Osteocyte (in vitro differentiated cells): ENCODE results near the gene DDX49. TPM values are rescaled to one million over a fixed set of nuclear protein-coding genes. Genes with fewer than 3 reads are reported as not detected.

Source experiments
- DNase-seq: peaks from one replicate; pipeline ENCODE4 v3.0.0; 2021; ENCODE audit warnings: mixed read lengths; ENCODE audit not compliant: unreplicated experiment; ENCODE audit errors: extremely low spot score
- H3K27ac Mint-ChIP-seq: one replicate; pipeline ENCODE4 v1.8.0; 2021; ENCODE audit warnings: mild to moderate bottlenecking, mixed read lengths; ENCODE audit not compliant: unreplicated experiment
- H3K27me3 Mint-ChIP-seq: one replicate; pipeline ENCODE4 v1.8.0; 2021; ENCODE audit warnings: mixed read lengths; ENCODE audit not compliant: unreplicated experiment
- H3K36me3 Mint-ChIP-seq: one replicate; pipeline ENCODE4 v1.8.0; 2021; ENCODE audit warnings: mixed read lengths; ENCODE audit not compliant: unreplicated experiment
- H3K4me1 Mint-ChIP-seq: one replicate; pipeline ENCODE4 v1.8.0; 2021; ENCODE audit warnings: mixed read lengths; ENCODE audit not compliant: unreplicated experiment
- H3K4me3 Mint-ChIP-seq: one replicate; pipeline ENCODE4 v1.8.0; 2021; ENCODE audit warnings: mild to moderate bottlenecking, moderate library complexity, mixed read lengths; ENCODE audit not compliant: unreplicated experiment
- H3K9me3 Mint-ChIP-seq: one replicate; pipeline ENCODE4 v1.8.0; 2021; ENCODE audit warnings: mixed read lengths; ENCODE audit not compliant: unreplicated experiment
- total RNA-seq: library from RNA; stranded (reverse); gene quantifications from 2 replicates; pipeline ENCODE4 v1.2.1, GENCODE V29; 2021
- TF ChIP-seq, protein P1 (sequence below): fragments of 200-600 bp; sonication (generic); IDR thresholded peaks from 2 replicates; pipeline ENCODE4 v1.5.0; 2021; ENCODE audit warnings: antibody characterized with exemption, mild to moderate bottlenecking, moderate library complexity

The DDX49 gene
- total RNA-seq, 1 donor from 2014 or later, result 59.7 TPM

DNA sequence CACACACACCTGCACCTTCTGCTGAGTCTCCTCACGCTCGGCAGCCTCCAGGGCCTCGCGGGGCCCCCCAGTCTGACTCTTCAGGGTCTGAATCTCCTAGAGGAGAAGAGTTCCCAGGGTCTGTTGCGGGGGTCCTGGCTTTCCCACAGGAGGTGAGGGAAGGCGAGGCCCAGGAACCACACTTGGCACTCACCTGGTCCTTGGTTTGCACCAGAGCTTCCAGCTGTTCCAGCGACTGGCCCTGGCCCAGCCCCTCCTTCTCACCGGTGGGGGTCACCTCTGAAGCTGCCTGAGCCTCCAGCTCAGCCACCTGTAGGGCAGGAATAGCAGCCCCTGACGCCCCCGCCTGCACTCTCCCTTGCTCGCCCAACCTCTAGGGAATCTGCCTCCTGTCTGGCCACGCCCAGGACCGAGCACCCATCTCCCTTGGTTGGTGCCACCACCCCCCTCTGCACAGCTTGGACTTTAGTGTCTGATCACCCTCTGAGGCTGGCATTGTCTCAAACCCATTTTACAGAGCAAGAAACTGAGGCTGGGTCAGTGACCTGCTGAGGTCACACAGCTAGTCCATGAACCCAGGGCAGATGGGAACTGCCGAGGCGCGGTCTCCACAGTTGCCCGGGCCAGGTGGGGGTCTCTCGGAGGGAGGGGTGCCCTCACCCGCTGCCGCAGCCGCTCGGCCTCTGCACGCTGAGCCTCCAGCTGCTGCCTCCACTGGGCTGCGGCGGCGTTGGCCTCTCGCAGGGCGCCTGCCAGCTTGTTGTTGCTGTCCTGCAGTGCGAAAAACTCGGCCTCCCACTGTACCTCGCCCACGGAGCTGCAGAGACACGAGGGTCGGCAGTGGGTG, 12.0 kb downstream of the DDX49 start:
- peaks cover 15% of the 10 kb centered on the region for H3K36me3 Mint-ChIP-seq
- no peak overlapping the region for H3K4me3 Mint-ChIP-seq
- H3K27ac Mint-ChIP-seq, result no peak overlapping the region
- H3K27me3 Mint-ChIP-seq, result no peaks in the 10 kb centered on the region
- H3K4me1 Mint-ChIP-seq, result peaks cover 1% of the 10 kb centered on the region
- TF ChIP-seq, protein P1, sequence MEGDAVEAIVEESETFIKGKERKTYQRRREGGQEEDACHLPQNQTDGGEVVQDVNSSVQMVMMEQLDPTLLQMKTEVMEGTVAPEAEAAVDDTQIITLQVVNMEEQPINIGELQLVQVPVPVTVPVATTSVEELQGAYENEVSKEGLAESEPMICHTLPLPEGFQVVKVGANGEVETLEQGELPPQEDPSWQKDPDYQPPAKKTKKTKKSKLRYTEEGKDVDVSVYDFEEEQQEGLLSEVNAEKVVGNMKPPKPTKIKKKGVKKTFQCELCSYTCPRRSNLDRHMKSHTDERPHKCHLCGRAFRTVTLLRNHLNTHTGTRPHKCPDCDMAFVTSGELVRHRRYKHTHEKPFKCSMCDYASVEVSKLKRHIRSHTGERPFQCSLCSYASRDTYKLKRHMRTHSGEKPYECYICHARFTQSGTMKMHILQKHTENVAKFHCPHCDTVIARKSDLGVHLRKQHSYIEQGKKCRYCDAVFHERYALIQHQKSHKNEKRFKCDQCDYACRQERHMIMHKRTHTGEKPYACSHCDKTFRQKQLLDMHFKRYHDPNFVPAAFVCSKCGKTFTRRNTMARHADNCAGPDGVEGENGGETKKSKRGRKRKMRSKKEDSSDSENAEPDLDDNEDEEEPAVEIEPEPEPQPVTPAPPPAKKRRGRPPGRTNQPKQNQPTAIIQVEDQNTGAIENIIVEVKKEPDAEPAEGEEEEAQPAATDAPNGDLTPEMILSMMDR, result no peak
- no peak for DNase-seq
- no peaks in the 10 kb centered on the region for H3K9me3 Mint-ChIP-seq

DNA sequence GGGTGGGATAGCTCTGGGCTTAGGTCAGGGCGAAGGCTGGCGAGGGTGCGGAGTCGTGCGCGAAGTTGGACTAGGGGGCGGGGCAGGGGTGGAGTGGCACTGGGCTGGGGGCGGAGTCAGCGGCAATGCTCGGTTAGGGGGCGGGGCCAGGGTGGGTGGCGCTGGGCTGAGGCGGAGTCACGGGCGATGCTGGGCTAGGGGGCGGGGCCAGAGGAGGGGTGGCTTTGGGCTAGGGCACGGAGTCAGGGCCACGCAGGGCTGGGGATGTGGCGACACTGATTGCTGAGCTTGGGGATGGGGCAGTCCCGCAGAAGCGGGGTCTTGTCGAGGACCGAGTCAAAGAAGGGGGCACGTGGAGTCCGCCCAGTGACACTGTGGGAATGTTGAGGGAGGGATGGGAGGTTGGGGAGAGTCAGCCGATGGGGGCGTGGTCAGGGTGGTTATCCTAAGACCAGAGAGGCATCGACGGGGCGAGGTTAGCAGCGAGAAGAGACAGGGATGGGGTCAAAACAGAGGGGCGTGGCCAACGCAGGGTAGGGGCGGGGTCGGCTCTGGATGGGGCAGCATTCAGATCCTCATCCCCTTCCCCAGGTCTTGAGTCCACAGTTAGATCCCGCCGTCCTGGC, 12.8 kb downstream of the DDX49 start:
- Mint-ChIP-seq H3K27me3 (no peaks in the 10 kb centered on the region), H3K27ac (no peak overlapping the region), H3K4me1 (peaks cover 1% of the 10 kb centered on the region), H3K36me3 (peaks cover 17% of the 10 kb centered on the region), H3K4me3 (no peak overlapping the region), H3K9me3 (no peaks in the 10 kb centered on the region)
- DNase-seq, result no peak
- TF ChIP-seq, protein P1, result no peak

DNA sequence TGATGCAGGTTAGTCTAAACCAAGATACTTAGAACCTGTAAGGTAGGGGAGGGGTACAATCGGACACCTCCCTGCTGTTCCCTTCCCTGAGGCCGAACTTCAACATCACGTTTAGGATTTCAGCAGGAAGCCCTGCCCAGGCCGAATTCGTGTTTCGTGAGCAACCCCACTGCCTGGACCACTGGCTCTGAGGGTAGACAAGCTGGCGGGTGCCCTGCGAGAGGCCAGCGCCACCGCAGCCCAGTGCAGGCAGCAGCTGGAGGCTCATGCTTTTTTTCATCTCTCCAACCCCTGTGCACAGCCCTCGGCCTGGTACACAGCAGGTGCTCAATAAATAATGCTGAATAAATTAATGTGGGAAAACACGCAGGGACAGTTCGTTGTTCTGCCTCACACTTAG, 13.8 kb downstream of the DDX49 start:
- Mint-ChIP-seq H3K4me1 (peaks cover 1% of the 10 kb centered on the region), H3K9me3 (no peaks in the 10 kb centered on the region), H3K36me3 (peaks cover 16% of the 10 kb centered on the region), H3K27ac (no peak overlapping the region), H3K4me3 (no peak overlapping the region), H3K27me3 (no peaks in the 10 kb centered on the region)
- DNase-seq, result no peak
- TF ChIP-seq, protein P1, result no peak

- no peak for DNase-seq
- TF ChIP-seq, protein P1, result no peak
- Mint-ChIP-seq H3K4me3 (peak overlapping the region; percentile 88), H3K9me3 (no peaks in the 10 kb centered on the region), H3K27me3 (no peaks in the 10 kb centered on the region), H3K4me1 (peaks cover 12% of the 10 kb centered on the region), H3K27ac (no peak overlapping the region), H3K36me3 (peaks cover 9% of the 10 kb centered on the region)
These were observed 19.6 kb downstream of the DDX49 start for GRCh38 chr19:18939163-18939562.
